HCT116 (cell line): Measurements from ENCODE around the gene ABCG1.

Experiments used
- EGR1 ChIP-seq: IDR thresholded peaks from 2 replicates; pipeline ENCODE4 v1.6.1; 2012; ENCODE audit warnings: low read depth
- POLR2A ChIP-seq: IDR thresholded peaks from 2 replicates; pipeline ENCODE4 v1.7.0; 2011; ENCODE audit warnings: borderline replicate concordance; ENCODE audit not compliant: insufficient read depth, insufficient read length; ENCODE audit errors: extremely low read depth
- RAD21 ChIP-seq: IDR thresholded peaks from 2 replicates; pipeline ENCODE4 v1.6.1; 2012; ENCODE audit warnings: low read depth, mild to moderate bottlenecking
- REST ChIP-seq: IDR thresholded peaks from 2 replicates; pipeline ENCODE4 v1.6.1; 2012; ENCODE audit warnings: low read depth
- TF ChIP-seq, protein P1 (sequence below), 3 experiments: fragments of 200-600 bp in 1 of 3; sonication (generic) in 1 of 3; IDR thresholded peaks in 2 of 3; conservative IDR thresholded peaks in 1 of 3; 2 replicates each; pipeline ENCODE4 v1.5.1; 2012 to 2017; ENCODE audit warnings: low read depth in 2 of 3, low read length in 2 of 3, antibody characterized with exemption in 1 of 3, borderline replicate concordance in 1 of 3, control low read depth in 1 of 3, mild to moderate bottlenecking in 1 of 3, mixed read lengths in 1 of 3, mixed run types in 1 of 3, moderate library complexity in 1 of 3; ENCODE audit not compliant: insufficient read depth in 1 of 3
- TF ChIP-seq, protein P2 (sequence below): IDR thresholded peaks from 2 replicates; pipeline ENCODE4 v1.6.1; 2012

DNA sequence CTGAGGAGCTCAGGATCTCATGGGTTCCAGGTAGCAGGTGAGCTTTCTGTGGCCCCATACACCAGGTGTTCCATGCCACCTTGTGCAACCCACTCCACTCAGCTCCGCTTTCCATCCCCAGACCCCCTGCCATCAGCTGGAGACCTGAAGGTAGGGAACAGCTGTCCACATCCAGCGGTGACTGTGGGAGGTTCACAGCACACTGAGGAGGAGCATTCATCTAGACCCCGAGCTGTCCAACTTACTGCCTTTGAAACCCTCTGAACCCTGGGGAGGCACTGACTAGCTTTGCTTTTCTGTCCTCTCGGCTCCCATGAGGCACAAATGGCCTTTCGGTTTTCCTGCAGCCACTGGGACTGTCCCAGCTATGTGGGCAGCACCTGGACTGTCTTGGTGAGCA is 27.9 kb upstream of the ABCG1 start:
- TF ChIP-seq, protein P1, sequence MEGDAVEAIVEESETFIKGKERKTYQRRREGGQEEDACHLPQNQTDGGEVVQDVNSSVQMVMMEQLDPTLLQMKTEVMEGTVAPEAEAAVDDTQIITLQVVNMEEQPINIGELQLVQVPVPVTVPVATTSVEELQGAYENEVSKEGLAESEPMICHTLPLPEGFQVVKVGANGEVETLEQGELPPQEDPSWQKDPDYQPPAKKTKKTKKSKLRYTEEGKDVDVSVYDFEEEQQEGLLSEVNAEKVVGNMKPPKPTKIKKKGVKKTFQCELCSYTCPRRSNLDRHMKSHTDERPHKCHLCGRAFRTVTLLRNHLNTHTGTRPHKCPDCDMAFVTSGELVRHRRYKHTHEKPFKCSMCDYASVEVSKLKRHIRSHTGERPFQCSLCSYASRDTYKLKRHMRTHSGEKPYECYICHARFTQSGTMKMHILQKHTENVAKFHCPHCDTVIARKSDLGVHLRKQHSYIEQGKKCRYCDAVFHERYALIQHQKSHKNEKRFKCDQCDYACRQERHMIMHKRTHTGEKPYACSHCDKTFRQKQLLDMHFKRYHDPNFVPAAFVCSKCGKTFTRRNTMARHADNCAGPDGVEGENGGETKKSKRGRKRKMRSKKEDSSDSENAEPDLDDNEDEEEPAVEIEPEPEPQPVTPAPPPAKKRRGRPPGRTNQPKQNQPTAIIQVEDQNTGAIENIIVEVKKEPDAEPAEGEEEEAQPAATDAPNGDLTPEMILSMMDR (IDR thresholded peaks at IDR 0.05 in 2 of 3, conservative IDR thresholded peaks at IDR 0.05 in 1 of 3; ENCODE audit: borderline replicate concordance in 1 of 3, insufficient read depth in 1 of 3, low read depth in 2 of 3, low read length in 2 of 3): no peak
- no peak for TF ChIP-seq REST
- TF ChIP-seq EGR1: no peak
- TF ChIP-seq RAD21: no peak
- no peak for TF ChIP-seq POLR2A
- TF ChIP-seq, protein P2, sequence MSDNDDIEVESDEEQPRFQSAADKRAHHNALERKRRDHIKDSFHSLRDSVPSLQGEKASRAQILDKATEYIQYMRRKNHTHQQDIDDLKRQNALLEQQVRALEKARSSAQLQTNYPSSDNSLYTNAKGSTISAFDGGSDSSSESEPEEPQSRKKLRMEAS: no peak
